ENCODE measurements around the gene GOSR2. TPM values are rescaled to one million over a fixed set of nuclear protein-coding genes. Genes with fewer than 3 reads are reported as not detected.

GOSR2 gene
- total RNA-seq, 2 donors from 2014 or later = 76.9 to 79.8 TPM

DNA sequence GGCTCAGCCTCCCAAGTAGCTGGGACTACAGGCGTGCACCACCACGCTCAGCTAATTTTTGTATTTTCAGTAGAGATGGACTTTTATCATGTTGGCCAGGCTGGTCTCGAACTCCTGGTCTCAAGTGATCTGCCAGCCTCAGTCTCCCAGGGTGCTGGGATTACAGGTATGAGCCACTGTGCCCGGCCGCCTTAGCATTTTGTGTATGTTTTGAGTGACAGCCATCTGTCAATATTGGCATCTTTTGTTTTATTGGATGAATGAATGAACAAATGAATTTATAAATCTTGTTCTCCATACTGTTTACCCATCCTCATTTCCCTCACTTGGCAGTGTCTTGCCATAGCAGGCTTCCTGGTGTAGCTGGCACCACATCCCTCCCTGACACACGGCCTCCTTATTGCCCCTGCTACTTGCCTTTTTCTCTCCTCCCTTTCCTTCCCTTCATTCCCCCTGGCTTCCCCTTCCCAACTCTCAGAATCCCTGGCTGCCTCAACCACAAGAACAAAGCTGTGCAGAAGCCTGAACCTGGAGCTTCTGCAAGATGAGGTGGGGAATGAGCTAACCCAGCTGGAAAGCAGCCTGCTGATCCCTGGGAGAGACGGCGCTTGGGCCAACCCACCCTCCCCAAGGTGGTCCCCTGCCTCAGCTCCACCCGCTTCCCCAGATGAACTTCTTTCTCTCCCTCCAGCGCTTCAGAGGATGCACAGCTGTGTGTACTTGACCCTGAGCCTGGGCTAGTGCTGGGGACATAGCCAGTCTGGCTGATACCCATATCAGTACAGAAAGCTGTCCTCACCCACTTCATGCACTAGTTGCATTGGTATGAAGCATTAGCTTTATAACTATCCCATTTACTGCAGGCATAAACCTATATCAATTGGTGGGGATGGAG is 37.3 kb upstream of the GOSR2 start:
- Mint-ChIP-seq H3K4me3 (no peak overlapping the region), H3K4me1 (ENCODE audit: low read depth in 2 of 2) (no peaks in the 10 kb centered on the region), H3K27me3 (peaks cover 7 to 9% of the 10 kb centered on the region in 2 donors), H3K27ac (no peak overlapping the region), H3K36me3 (no peaks in the 10 kb centered on the region), H3K9me3 (no peaks in the 10 kb centered on the region)
- ATAC-seq (no peak), DNase-seq (ENCODE audit: low spot score) (no peak)

DNA sequence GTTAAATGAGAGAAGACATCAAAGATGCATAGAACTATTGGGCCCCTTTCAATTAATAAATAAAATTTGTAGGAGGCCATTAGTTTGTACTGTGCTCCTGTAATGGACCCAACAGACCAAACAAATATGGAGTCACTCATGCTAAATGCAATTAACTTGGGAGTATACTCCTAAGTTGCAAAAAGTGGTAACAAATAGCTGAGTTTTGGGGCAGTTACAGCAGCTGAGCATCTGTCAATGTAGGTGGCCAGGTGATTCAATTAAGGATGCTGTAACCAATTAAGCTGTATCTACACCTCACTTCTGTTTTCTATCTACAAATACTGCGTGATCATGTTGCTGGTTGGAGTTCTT is 36.7 kb upstream of the GOSR2 start:
- DNase-seq (ENCODE audit: low spot score) (no peak), ATAC-seq (no peak)
- no peak overlapping the region for H3K27ac Mint-ChIP-seq
- no peaks in the 10 kb centered on the region for H3K4me1 Mint-ChIP-seq (ENCODE audit: low read depth in 2 of 2)
- H3K4me3 Mint-ChIP-seq = no peak overlapping the region
- H3K27me3 Mint-ChIP-seq = peaks cover 7 to 9% of the 10 kb centered on the region in 2 donors
- H3K9me3 Mint-ChIP-seq = no peaks in the 10 kb centered on the region
- no peaks in the 10 kb centered on the region for H3K36me3 Mint-ChIP-seq

DNA sequence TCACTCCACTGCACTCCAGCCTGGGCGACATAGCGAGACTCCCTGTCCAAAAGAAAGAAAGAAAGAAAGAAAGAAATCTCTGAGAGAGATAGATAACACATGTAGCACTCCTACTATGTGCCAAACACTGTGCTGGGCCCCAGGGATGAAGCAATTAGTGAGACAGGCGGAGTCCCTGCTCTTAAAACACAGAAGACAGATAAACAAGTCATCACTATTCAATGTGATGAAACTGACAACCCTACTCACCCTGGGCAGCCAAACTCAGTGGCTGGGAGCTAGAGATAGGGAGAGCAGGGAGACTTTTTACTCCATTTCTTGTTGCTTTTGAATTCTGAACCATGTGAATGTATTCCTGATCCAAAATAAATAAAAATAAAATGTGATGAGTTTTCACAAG is 35.2 kb upstream of the GOSR2 start:
- DNase-seq (ENCODE audit: low spot score) (no peak), ATAC-seq (no peak)
- Mint-ChIP-seq H3K9me3 (no peaks in the 10 kb centered on the region), H3K4me3 (no peak overlapping the region), H3K36me3 (no peaks in the 10 kb centered on the region), H3K4me1 (ENCODE audit: low read depth in 2 of 2) (no peaks in the 10 kb centered on the region), H3K27me3 (peaks cover 15% of the 10 kb centered on the region in 2 donors), H3K27ac (no peak overlapping the region)

DNA sequence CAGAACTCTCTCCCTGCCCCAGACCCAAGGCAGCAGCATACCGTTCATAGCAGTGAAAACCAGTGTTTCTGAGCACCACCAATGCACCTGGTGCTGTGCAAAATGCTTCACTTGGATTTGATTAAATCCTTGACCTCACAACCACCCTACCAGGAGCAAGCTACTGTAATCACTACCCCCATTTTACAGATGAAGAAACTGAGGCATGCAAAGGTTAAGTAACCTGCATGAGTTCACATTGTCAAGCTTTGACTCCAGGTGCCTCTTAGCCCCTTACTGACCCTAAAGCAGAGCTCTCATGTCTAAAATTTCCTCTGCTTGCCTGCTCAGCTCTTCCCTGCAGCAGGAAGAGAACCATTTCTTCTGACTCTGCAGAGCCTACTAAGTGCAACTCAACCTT is 34.2 kb upstream of the GOSR2 start:
- Mint-ChIP-seq H3K4me1 (ENCODE audit: low read depth in 2 of 2) (no peaks in the 10 kb centered on the region), H3K27ac (no peak overlapping the region), H3K4me3 (no peak overlapping the region), H3K9me3 (no peaks in the 10 kb centered on the region), H3K27me3 (peaks cover 19 to 24% of the 10 kb centered on the region in 2 donors), H3K36me3 (no peaks in the 10 kb centered on the region)
- ATAC-seq (no peak), DNase-seq (ENCODE audit: low spot score) (no peak)

DNA sequence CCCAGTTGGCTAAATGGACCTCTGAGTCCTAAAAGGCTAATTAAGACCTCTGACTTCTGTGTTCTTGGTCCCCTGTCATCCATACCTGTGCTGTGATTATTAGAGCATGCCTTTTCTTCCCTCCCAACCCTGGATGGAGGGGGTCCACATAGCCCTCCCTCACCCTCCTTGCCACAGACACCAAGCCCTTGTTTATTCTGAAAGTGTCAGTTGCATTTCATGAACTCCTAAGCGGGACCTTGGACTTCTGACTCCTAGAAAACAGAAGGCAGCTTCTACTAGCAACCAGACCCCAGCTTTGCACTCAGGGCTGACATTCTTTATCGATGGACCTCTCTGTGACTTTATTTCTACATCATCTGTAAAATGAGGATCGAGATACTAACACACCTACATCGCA is 33.4 kb upstream of the GOSR2 start:
- DNase-seq (ENCODE audit: low spot score) (no peak), ATAC-seq (no peak)
- Mint-ChIP-seq H3K36me3 (no peaks in the 10 kb centered on the region), H3K27ac (no peak overlapping the region), H3K27me3 (peaks cover 19 to 24% of the 10 kb centered on the region in 2 donors), H3K4me3 (no peak overlapping the region), H3K9me3 (no peaks in the 10 kb centered on the region), H3K4me1 (ENCODE audit: low read depth in 2 of 2) (no peaks in the 10 kb centered on the region)

DNA sequence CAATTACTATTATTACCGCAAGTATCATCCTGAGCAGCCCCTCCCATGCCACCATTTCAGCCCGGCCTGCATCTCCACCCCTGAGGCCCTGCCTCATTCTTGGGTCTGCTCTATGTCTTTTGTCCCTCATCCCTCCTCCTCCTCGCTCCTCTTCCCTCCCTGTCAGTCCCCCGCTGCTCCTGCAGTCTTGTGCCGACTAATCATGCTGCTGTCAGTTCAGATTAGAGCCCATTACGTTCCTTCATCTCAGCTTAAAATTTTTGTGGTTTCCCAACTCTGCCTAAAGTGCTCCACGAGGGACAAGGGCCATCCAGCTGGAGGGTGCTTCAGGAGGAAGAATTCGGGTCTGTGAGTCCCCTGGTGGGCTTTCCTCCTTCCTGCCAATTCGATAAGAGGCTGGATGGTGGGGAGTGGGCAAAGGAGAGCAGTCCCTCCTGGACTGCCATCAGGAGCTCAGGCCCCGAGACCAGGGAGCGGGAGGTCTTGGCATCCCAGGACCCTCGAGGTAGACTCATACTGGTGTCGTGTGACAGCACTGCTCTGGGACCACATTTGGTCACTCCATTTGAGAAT is 32.9 kb upstream of the GOSR2 start:
- no peak overlapping the region for H3K27ac Mint-ChIP-seq
- H3K27me3 Mint-ChIP-seq = peaks cover 19 to 24% of the 10 kb centered on the region in 2 donors
- no peak for DNase-seq (ENCODE audit: low spot score)
- no peak for ATAC-seq
- H3K4me1 Mint-ChIP-seq (ENCODE audit: low read depth in 2 of 2) = no peaks in the 10 kb centered on the region
- H3K4me3 Mint-ChIP-seq = no peak overlapping the region
- H3K9me3 Mint-ChIP-seq = no peaks in the 10 kb centered on the region
- no peaks in the 10 kb centered on the region for H3K36me3 Mint-ChIP-seq

DNA sequence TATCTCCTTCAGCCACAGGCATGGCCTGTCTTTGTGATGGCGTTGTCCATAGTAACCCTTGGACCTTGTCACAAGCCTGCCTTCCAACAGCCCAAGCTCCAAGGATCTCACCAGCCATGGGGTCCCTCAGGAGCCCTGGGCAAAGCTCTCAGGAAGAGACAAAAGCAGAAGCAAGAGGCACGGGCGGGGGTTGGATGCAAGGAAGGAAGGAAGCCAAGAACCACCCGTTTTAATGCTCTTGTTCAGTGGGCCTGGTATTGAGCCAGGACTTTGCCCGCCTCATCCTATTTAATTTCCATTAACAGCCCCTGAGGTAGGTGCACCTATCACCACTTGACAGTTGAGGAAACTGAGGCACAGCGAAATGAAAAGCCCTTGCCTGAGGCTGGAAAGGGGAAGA is 32.3 kb upstream of the GOSR2 start:
- peaks cover 16 to 24% of the 10 kb centered on the region in 2 donors for H3K27me3 Mint-ChIP-seq
- no peaks in the 10 kb centered on the region for H3K4me1 Mint-ChIP-seq (ENCODE audit: low read depth in 2 of 2)
- H3K9me3 Mint-ChIP-seq = no peaks in the 10 kb centered on the region
- H3K36me3 Mint-ChIP-seq = no peaks in the 10 kb centered on the region
- no peak overlapping the region for H3K27ac Mint-ChIP-seq
- ATAC-seq (no peak), DNase-seq (ENCODE audit: low spot score) (no peak)
- H3K4me3 Mint-ChIP-seq = no peak overlapping the region

DNA sequence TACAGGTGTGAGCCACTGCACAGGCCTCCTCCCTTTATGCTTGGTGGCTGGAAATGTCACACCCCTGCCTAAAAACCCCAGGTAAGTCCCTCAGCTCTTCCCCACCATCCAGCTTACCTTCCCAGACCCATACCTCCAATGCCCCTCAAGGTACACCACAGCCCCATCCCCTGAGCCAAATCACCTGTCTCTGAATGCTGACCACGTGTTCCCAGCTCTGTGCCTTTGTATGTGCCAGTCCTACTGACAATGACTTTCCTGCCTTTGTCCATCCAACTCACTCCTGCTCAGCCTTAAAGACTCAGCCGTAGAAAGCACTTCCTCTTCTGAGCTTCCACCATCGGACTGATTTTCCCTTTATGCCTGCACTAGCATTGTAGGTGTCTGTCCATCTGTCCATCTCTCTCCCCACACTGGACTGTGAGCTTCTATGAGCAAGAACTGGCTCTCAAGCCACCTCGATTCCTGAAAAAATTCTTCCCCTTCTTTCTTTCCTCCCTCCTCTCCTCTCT is 30.7 kb upstream of the GOSR2 start:
- ATAC-seq (no peak), DNase-seq (ENCODE audit: low spot score) (no peak)
- no peaks in the 10 kb centered on the region for H3K36me3 Mint-ChIP-seq
- no peaks in the 10 kb centered on the region for H3K4me1 Mint-ChIP-seq (ENCODE audit: low read depth in 2 of 2)
- H3K27me3 Mint-ChIP-seq = peaks cover 12 to 17% of the 10 kb centered on the region in 2 donors
- H3K4me3 Mint-ChIP-seq = no peak overlapping the region
- H3K9me3 Mint-ChIP-seq = no peaks in the 10 kb centered on the region
- no peak overlapping the region for H3K27ac Mint-ChIP-seq

DNA sequence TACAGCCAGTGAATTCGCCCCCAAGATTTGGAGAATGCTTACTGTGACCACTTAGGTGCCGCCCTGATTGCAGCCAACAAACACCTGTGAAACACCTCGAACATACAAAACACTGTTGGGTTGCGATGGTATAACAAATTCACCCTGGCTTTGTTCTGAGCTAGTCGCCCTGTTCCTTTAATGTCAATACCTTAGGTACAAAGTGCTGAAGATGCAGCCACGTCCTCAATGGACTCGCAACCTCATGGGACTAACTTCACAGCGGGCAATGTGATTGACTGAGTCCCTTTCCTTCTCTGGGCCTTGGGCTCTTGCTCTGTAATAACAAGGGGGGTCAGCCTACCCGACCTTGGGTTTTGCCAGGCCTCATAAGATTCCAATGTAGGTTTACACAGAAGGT is 28.9 kb upstream of the GOSR2 start:
- ATAC-seq (no peak), DNase-seq (ENCODE audit: low spot score) (no peak)
- no peaks in the 10 kb centered on the region for H3K36me3 Mint-ChIP-seq
- peaks cover 12 to 17% of the 10 kb centered on the region in 2 donors for H3K27me3 Mint-ChIP-seq
- no peak overlapping the region for H3K27ac Mint-ChIP-seq
- H3K4me1 Mint-ChIP-seq (ENCODE audit: low read depth in 2 of 2) = no peaks in the 10 kb centered on the region
- no peak overlapping the region for H3K4me3 Mint-ChIP-seq
- no peaks in the 10 kb centered on the region for H3K9me3 Mint-ChIP-seq

DNA sequence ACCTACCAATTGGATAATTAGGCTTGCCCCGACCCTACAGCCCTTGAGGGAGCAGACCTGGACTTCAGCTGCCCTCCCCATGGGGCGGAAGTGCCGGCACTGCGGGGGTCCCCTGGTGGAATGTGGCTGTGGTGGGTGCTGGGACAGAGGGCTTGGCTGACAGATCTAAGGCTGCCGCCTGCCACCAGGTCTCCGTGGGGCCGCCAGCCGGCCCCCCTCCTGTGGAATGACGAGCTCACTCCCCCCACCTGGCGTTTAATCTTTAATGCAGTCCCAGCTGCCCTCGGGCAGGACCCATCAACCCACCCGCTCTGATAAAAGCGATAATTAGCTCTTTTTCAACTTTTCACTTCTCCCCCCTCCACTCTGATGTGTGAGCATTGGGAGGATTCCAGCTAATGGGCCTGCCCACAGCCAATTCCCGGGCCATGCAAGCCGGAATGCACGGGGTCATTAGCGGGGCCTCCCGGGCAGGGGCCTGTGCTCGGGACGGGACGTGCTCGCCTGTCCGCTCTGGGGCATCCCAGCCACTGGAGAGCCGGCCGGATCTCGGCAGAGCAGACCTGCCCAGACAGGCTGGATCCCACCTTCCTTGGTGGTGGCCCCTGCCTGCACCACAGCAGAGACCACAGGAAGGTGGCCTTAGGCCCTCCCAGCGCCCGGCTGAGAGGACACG is 28.3 kb upstream of the GOSR2 start:
- H3K27me3 Mint-ChIP-seq = peaks cover 15 to 17% of the 10 kb centered on the region in 2 donors
- no peaks in the 10 kb centered on the region for H3K36me3 Mint-ChIP-seq
- H3K4me3 Mint-ChIP-seq = no peak overlapping the region
- H3K4me1 Mint-ChIP-seq (ENCODE audit: low read depth in 2 of 2) = no peaks in the 10 kb centered on the region
- no peak overlapping the region for H3K27ac Mint-ChIP-seq
- DNase-seq (ENCODE audit: low spot score) = no peak
- peak in 1 of 2 donors; percentile 40 for ATAC-seq
- no peaks in the 10 kb centered on the region for H3K9me3 Mint-ChIP-seq

DNA sequence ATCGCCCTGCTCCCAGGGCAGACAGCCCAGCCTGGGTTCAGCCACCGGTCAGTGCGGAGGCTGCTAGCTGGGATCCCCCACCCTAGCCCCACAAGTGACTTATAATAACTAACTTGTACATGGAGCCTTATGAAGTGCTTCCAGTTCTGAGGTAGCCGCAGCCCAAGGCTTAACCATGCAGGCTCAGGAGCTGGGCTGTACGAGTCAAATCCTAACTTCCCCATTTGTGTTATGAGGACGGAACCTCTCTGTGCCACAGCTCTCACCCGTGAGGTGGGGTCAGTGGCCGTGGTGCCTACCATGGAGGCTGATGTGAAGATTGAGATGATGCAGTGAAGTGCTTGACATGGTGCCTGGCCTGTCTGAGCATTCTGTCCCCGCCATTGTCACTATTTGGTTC is 27.8 kb upstream of the GOSR2 start:
- Mint-ChIP-seq H3K27ac (no peak overlapping the region), H3K9me3 (no peaks in the 10 kb centered on the region), H3K27me3 (peaks cover 14 to 17% of the 10 kb centered on the region in 2 donors), H3K36me3 (no peaks in the 10 kb centered on the region), H3K4me3 (no peak overlapping the region), H3K4me1 (ENCODE audit: low read depth in 2 of 2) (no peaks in the 10 kb centered on the region)
- no peak for ATAC-seq
- DNase-seq (ENCODE audit: low spot score) = no peak

DNA sequence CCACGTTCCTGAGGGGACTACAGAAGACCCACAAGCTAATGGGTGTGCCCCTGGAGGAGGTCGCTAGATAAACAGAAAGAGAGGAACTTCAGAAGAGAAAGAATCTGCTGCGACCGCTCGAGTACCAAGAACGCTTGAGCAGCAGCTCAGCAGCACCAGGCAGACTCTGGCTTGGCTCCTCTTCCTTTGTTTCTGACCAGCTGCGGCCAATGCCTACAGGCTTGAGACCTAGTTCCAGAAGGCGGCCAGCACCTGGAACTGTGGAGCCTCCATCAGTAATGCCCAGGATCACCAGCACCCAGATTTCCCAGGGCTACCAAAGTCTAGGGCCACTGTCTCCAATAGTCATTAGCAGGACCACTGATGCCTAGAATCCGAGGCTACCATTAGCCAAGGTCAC is 26.0 kb upstream of the GOSR2 start:
- ATAC-seq (no peak), DNase-seq (ENCODE audit: low spot score) (no peak)
- H3K9me3 Mint-ChIP-seq = no peaks in the 10 kb centered on the region
- no peaks in the 10 kb centered on the region for H3K36me3 Mint-ChIP-seq
- H3K27me3 Mint-ChIP-seq = peaks cover 21 to 26% of the 10 kb centered on the region in 2 donors
- no peak overlapping the region for H3K27ac Mint-ChIP-seq
- H3K4me1 Mint-ChIP-seq (ENCODE audit: low read depth in 2 of 2) = no peaks in the 10 kb centered on the region
- no peak overlapping the region for H3K4me3 Mint-ChIP-seq

DNA sequence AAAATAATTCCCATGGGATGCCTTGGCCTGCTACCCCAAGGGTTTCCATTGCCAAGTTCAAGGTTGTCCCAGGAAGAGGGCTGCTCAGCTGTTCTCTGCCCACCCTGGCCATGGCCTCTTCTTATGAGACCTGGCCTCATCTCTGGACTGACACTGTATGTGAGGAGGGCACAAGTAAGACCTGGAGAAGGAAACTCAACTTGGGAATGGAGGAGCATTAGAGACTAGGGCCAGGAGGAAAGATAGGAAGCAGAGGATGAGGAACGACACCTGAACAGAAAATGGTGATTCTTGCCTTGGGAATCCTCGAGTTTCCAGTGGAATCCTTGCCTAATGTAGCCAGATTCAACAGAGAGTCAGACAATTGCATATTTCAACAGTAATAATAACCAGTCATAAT is 24.6 kb upstream of the GOSR2 start:
- DNase-seq (ENCODE audit: low spot score) = no peak
- Mint-ChIP-seq H3K27me3 (peaks cover 16 to 18% of the 10 kb centered on the region in 2 donors), H3K4me3 (no peak overlapping the region), H3K9me3 (no peaks in the 10 kb centered on the region), H3K36me3 (no peaks in the 10 kb centered on the region), H3K27ac (no peak overlapping the region), H3K4me1 (ENCODE audit: low read depth in 2 of 2) (no peaks in the 10 kb centered on the region)
- ATAC-seq = no peak

DNA sequence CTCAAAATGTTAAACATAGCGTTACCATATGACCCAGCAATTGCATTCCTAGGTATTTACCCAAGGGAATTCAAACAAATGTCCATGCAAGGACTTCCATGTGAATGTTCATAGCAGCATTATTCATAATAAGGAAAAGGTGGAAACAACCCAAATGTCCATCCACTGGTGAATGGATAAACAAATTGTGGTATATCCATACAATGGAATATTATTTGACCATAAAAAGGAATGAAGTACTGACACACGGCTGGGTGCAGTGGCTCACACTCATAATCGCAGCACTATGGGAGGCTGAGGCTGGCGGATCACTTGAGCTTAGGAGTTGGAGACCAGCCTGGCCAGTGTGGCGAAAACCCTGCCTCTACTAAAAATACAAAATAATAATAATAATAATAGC is 24.1 kb upstream of the GOSR2 start:
- no peak for DNase-seq (ENCODE audit: low spot score)
- Mint-ChIP-seq H3K27ac (no peak overlapping the region), H3K9me3 (no peaks in the 10 kb centered on the region), H3K36me3 (no peaks in the 10 kb centered on the region), H3K4me3 (no peak overlapping the region), H3K4me1 (ENCODE audit: low read depth in 2 of 2) (no peaks in the 10 kb centered on the region), H3K27me3 (peaks cover 15 to 19% of the 10 kb centered on the region in 2 donors)
- ATAC-seq = no peak
